ENCODE measurements around the gene TOR4A.

Gene TOR4A

GRCh38 chr9:137235424-137236237 lies 41.9 kb upstream of the TOR4A start:
- no peak for TF ChIP-seq CTCF (conservative IDR thresholded peaks at IDR 0.05)
- H3K27ac ChIP-seq: peak overlapping the region; percentile 100; the same call in 1 of the 2 replicates

- peak; percentile 100 for TF ChIP-seq CTCF (conservative IDR thresholded peaks at IDR 0.05)
- peak overlapping the region; percentile 100; the same call in 1 of the 2 replicates for H3K27ac ChIP-seq
Observed at GRCh38 chr9:137236238-137236935, 41.1 kb upstream of the TOR4A start.

GRCh38 chr9:137236936-137237421 lies 40.5 kb upstream of the TOR4A start:
- H3K27ac ChIP-seq: peak overlapping the region; percentile 100
- TF ChIP-seq CTCF (conservative IDR thresholded peaks at IDR 0.05): no peak

- peak overlapping the region; percentile 100 for H3K27ac ChIP-seq
- TF ChIP-seq CTCF (conservative IDR thresholded peaks at IDR 0.05): no peak
Observed at GRCh38 chr9:137237759-137238726, 39.5 kb upstream of the TOR4A start.

- H3K27ac ChIP-seq: peak overlapping the region; percentile 100
Observed at GRCh38 chr9:137239541-137240200, 37.9 kb upstream of the TOR4A start.

GRCh38 chr9:137240318-137240840 lies 37.1 kb upstream of the TOR4A start:
- H3K27ac ChIP-seq: peak overlapping the region; percentile 100
- TF ChIP-seq CTCF (conservative IDR thresholded peaks at IDR 0.05): peak; percentile 30
